ENCODE measurements around the gene ADAM12.

- TF ChIP-seq, protein P1, sequence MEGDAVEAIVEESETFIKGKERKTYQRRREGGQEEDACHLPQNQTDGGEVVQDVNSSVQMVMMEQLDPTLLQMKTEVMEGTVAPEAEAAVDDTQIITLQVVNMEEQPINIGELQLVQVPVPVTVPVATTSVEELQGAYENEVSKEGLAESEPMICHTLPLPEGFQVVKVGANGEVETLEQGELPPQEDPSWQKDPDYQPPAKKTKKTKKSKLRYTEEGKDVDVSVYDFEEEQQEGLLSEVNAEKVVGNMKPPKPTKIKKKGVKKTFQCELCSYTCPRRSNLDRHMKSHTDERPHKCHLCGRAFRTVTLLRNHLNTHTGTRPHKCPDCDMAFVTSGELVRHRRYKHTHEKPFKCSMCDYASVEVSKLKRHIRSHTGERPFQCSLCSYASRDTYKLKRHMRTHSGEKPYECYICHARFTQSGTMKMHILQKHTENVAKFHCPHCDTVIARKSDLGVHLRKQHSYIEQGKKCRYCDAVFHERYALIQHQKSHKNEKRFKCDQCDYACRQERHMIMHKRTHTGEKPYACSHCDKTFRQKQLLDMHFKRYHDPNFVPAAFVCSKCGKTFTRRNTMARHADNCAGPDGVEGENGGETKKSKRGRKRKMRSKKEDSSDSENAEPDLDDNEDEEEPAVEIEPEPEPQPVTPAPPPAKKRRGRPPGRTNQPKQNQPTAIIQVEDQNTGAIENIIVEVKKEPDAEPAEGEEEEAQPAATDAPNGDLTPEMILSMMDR (IDR thresholded peaks at IDR 0.05; ENCODE audit: low read length): no peak
- TF ChIP-seq EZH2 (optimal IDR thresholded peaks at IDR 0.05; ENCODE audit: low read depth, low read length): no peak
- no peak for TF ChIP-seq EZH2phosphoT487 (IDR thresholded peaks at IDR 0.05; ENCODE audit: low read length)
These were observed 345.4 kb downstream of the ADAM12 start for GRCh38 chr10:126042906-126043305.
